HepG2 (cell line): Measurements from ENCODE around the gene MAVS. TPM values are rescaled to one million over a fixed set of nuclear protein-coding genes. Genes with fewer than 3 reads are reported as not detected.

Source experiments
- FOXC1 ChIP-seq: sonication (generic); formaldehyde crosslinking; IDR thresholded peaks from 2 replicates; pipeline ENCODE4 v1.8.0; 2022; ENCODE audit warnings: mild to moderate bottlenecking, missing genetic modification reagents, borderline replicate concordance
- HCFC1 ChIP-seq: fragments of 150-350 bp; IDR thresholded peaks from 2 replicates; pipeline ENCODE4 v1.6.1; 2014; ENCODE audit warnings: low read depth, low read length
- JUND ChIP-seq: sonication (generic); formaldehyde crosslinking; IDR thresholded peaks from 2 replicates; pipeline ENCODE4 v1.8.0; 2022; ENCODE audit warnings: mild to moderate bottlenecking, missing genetic modification reagents
- KLF11 ChIP-seq: IDR thresholded peaks from 2 replicates; pipeline ENCODE4 v1.6.1; 2016; ENCODE audit warnings: missing compliant biosample characterization
- KLF16 ChIP-seq, 2 experiments: sonication (generic) in 1 of 2; formaldehyde crosslinking in 1 of 2; IDR thresholded peaks; 2 replicates each; pipeline versions ENCODE4 v1.6.1 to v1.8.0; 2016 to 2023; ENCODE audit warnings: missing genetic modification reagents in 2 of 2, missing compliant biosample characterization in 1 of 2
- RXRA ChIP-seq: sonication (generic); formaldehyde crosslinking; IDR thresholded peaks from 2 replicates; pipeline ENCODE4 v1.5.1; 2020; ENCODE audit warnings: missing genetic modification reagents
- STAT5B ChIP-seq: sonication (generic); formaldehyde crosslinking; IDR thresholded peaks from 2 replicates; pipeline ENCODE4 v1.4.0; 2020; ENCODE audit warnings: missing genetic modification reagents
- ZBTB46 ChIP-seq: sonication (generic); formaldehyde crosslinking; IDR thresholded peaks from 2 replicates; pipeline ENCODE4 v1.4.0; 2020; ENCODE audit warnings: mild to moderate bottlenecking, missing genetic modification reagents, borderline replicate concordance
- ZBTB8A ChIP-seq: sonication (generic); formaldehyde crosslinking; IDR thresholded peaks from 2 replicates; pipeline ENCODE4 v1.4.0; 2020; ENCODE audit warnings: mild to moderate bottlenecking, low read depth, missing genetic modification reagents, borderline replicate concordance
- ZMYM3 ChIP-seq: sonication (generic); formaldehyde crosslinking; IDR thresholded peaks from 2 replicates; pipeline ENCODE4 v1.5.1; 2020; ENCODE audit warnings: mild to moderate bottlenecking, missing genetic modification reagents
- ZNF17 ChIP-seq: sonication (generic); formaldehyde crosslinking; IDR thresholded peaks from 2 replicates; pipeline ENCODE4 v1.5.0; 2020; ENCODE audit warnings: mild to moderate bottlenecking, missing genetic modification reagents
- ZNF318 ChIP-seq: sonication (generic); formaldehyde crosslinking; IDR thresholded peaks from 2 replicates; pipeline ENCODE4 v1.4.0; 2020; ENCODE audit warnings: mild to moderate bottlenecking, missing genetic modification reagents
- ZNF619 ChIP-seq: sonication (generic); formaldehyde crosslinking; IDR thresholded peaks from 2 replicates; pipeline ENCODE4 v1.4.0; 2020; ENCODE audit warnings: mild to moderate bottlenecking, missing genetic modification reagents
- ZNF687 ChIP-seq: sonication (generic); formaldehyde crosslinking; IDR thresholded peaks from 2 replicates; pipeline ENCODE4 v1.5.1; 2020; ENCODE audit warnings: mild to moderate bottlenecking, missing genetic modification reagents, moderate library complexity
- ZNF792 ChIP-seq: IDR thresholded peaks from 2 replicates; pipeline ENCODE4 v1.6.1; 2016
- polyA plus RNA-seq, 8 experiments: library from polyadenylated mRNA; depleted of rRNA in 3 of 8; stranded (reverse) in 7 of 8; unstranded in 1 of 8; fragments of >200 nt; fragmentation: Illumina TruSeq in 4 of 8; extraction: Trizol in 4 of 8; gene quantifications; 2 replicates each; pipeline versions ENCODE4 v1.2.1 to v1.2.3, GENCODE V29; 2011 to 2016; ENCODE audit warnings: low read depth in 4 of 8, missing spikeins in 1 of 8, mixed read lengths in 1 of 8; ENCODE audit not compliant: insufficient read depth in 1 of 8
- total RNA-seq, 5 experiments: library from RNA; depleted of rRNA; stranded (reverse); fragments of >200 nt; fragmentation: Illumina TruSeq; extraction: Trizol; gene quantifications; 2 replicates each; pipeline ENCODE4 v1.2.3, GENCODE V29; 2016; ENCODE audit warnings: low read depth in 1 of 5

Gene MAVS
- total and polyA plus RNA-seq, 2 of the 13 experiments (the other 11 are each of a cell fraction or from before 2014, with no cell fraction given): 27.3 to 36.6 TPM

- TF ChIP-seq ZNF687 (peak; percentile 100), JUND (CRISPR knock-in tag) (peak; percentile 96), ZBTB8A (CRISPR knock-in tag) (peak; percentile 61; the same call in 1 of the 2 replicates), ZNF792 (CRISPR knock-in tag) (peak; percentile 98), FOXC1 (CRISPR knock-in tag) (peak; percentile 97; the same call in 1 of the 2 replicates), ZMYM3 (peak; percentile 83), KLF16 (CRISPR knock-in tag; IDR thresholded peaks at IDR 0.05) (peak in 1 of 2 experiments; percentile 99; a peak in 2 of 4 replicates), ZNF318 (CRISPR knock-in tag) (peak; percentile 93), ZNF619 (CRISPR knock-in tag) (no peak), STAT5B (CRISPR knock-in tag) (peak; percentile 15; the same call in 1 of the 2 replicates), ZNF17 (CRISPR knock-in tag) (no peak), HCFC1 (no peak), RXRA (CRISPR knock-in tag) (peak; percentile 94), ZBTB46 (no peak), KLF11 (CRISPR knock-in tag) (peak; percentile 97; the same call in 1 of the 2 replicates)
Observed at GRCh38 chr20:3811467-3812258, 35.0 kb upstream of the MAVS start (continued).
